Panc1 (cell line): Measurements from ENCODE around the gene C4orf51. TPM values are rescaled to one million over a fixed set of nuclear protein-coding genes. Genes with fewer than 3 reads are reported as not detected.

ENCODE experiments used
- ATAC-seq: fragments of 200-7000 bp; cut with Tn5 transposase; 2 replicates; pipeline ENCODE4 v1.9.1; 2020; ENCODE audit warnings: mild to moderate bottlenecking, moderate library complexity
- BruUV-seq: library from RNA; stranded (reverse); fragments of 400-500 nt; replicated peaks from 2 replicates; lab custom pipeline; 2021; lab: Mats Ljungman, UMichigan
- CTCF ChIA-PET: fragments of 300-600 bp; sonication (Branson Sonifier 250); formaldehyde crosslinking; loops from one replicate; lab custom pipeline; 2022; ENCODE audit warnings: antibody characterized with exemption; lab: Charles Lee
- POLR2A ChIA-PET: fragments of 300-600 bp; sonication (Branson Sonifier 250); formaldehyde crosslinking; loops from one replicate; lab custom pipeline; 2022; ENCODE audit warnings: antibody characterized with exemption; lab: Charles Lee
- DNase-seq: peaks from one replicate; pipeline ENCODE4 v3.0.0-alpha.2; 2010; ENCODE audit warnings: low read depth, low spot score
- H3K27ac ChIP-seq: 2 replicates; pipeline ENCODE4 v1.5.1; 2011; ENCODE audit warnings: mild to moderate bottlenecking, low read length, inconsistent platforms
- H3K27me3 ChIP-seq: fragments of 200-500 bp; sonication (Bioruptor generic); 2 replicates; pipeline ENCODE4 v1.6.0; 2014; ENCODE audit warnings: low read length, inconsistent platforms; ENCODE audit not compliant: control insufficient read depth, insufficient read depth
- H3K36me3 ChIP-seq: fragments of 200-500 bp; sonication (Bioruptor generic); 2 replicates; pipeline ENCODE4 v1.5.1; 2014; ENCODE audit warnings: inconsistent platforms, mild to moderate bottlenecking, low read length, moderate library complexity; ENCODE audit not compliant: control insufficient read depth, insufficient read depth
- H3K4me1 ChIP-seq: 2 replicates; pipeline ENCODE4 v1.5.1; 2011; ENCODE audit warnings: inconsistent platforms, mild to moderate bottlenecking, low read length, moderate library complexity; ENCODE audit not compliant: control insufficient read depth, insufficient read depth
- H3K4me3 ChIP-seq, 2 experiments: 2 replicates each; pipeline ENCODE4 v1.5.1; 2011 to 2012; ENCODE audit warnings: low read depth in 2 of 2, low read length in 2 of 2, mild to moderate bottlenecking in 2 of 2, inconsistent platforms in 1 of 2, moderate library complexity in 1 of 2
- H3K9me3 ChIP-seq: fragments of 200-500 bp; sonication (Bioruptor generic); 2 replicates; pipeline ENCODE4 v1.5.1; 2014; ENCODE audit warnings: low read depth, mild to moderate bottlenecking, inconsistent platforms, low read length, moderate library complexity; ENCODE audit not compliant: control insufficient read depth, insufficient read depth
- POLR2AphosphoS5 ChIP-seq: IDR thresholded peaks from 2 replicates; pipeline ENCODE4 v1.6.1; 2012; ENCODE audit warnings: mild to moderate bottlenecking, low read depth, low read length, moderate library complexity
- SIN3A ChIP-seq: IDR thresholded peaks from 2 replicates; pipeline ENCODE4 v1.6.1; 2012; ENCODE audit warnings: low read depth, mild to moderate bottlenecking, low read length, moderate library complexity, borderline replicate concordance; ENCODE audit not compliant: insufficient read depth
- TCF7L2 ChIP-seq: IDR thresholded peaks from 2 replicates; pipeline ENCODE4 v1.6.1; 2011; ENCODE audit warnings: mild to moderate bottlenecking, low read depth, low read length, inconsistent platforms
- in situ Hi-C: cut with HindIII; loops from 2 replicates; pipeline ENCODE4 v1.10.0; 2016; ENCODE audit warnings: low sequenced_read_pairs, low pct_unique_long_range_greater_than_20kb
- intact Hi-C: fragments of 100-400 bp; cut with micrococcal nuclease; formaldehyde crosslinking; loops from one replicate; pipeline ENCODE4 v1.10.0; 2022; ENCODE audit not compliant: unreplicated experiment
- total RNA-seq: library from RNA; stranded (reverse); gene quantifications from one replicate; pipeline ENCODE4 v1.2.1, GENCODE V29; 2021; ENCODE audit not compliant: unreplicated experiment
- TF ChIP-seq, protein P1 (sequence below), 2 experiments: IDR thresholded peaks; 2 replicates each; pipeline ENCODE4 v1.6.1; 2011 to 2012; ENCODE audit warnings: low read depth in 2 of 2, control low read depth in 1 of 2, low read length in 1 of 2, mild to moderate bottlenecking in 1 of 2, moderate library complexity in 1 of 2; ENCODE audit not compliant: insufficient read depth in 1 of 2
- TF ChIP-seq, protein P2 (sequence below): fragments of 450-650 bp; IDR thresholded peaks from 2 replicates; pipeline ENCODE4 v1.5.1; 2017; ENCODE audit warnings: mild to moderate bottlenecking

C4orf51 gene
- total RNA-seq, 1 experiment from 2014 or later = not detected

DNA sequence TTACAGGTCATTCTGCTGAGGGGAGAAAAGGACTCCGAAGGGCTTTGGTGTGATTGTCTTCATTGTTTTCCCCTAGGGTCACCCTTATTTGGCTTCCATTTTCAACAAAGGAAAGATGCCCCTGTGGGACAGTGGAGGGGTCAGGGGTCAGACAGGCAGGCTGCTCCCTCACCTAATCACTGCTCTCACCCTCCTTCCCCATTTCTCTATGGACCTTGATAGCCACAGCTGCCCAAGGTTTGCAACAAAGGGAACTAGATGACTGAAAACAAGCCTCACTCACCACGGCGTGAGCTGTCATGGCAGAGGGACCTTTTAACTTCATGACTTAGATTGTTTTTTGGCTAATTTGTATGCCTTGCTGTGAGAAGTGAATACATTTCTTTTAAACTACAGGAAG, 40.7 kb downstream of the C4orf51 start:
- Histone ChIP-seq H3K9me3 (no peaks in the 10 kb centered on the region), H3K4me1 (no peaks in the 10 kb centered on the region), H3K27me3 (no peaks in the 10 kb centered on the region), H3K4me3 (no peak overlapping the region), H3K36me3 (no peaks in the 10 kb centered on the region), H3K27ac (no peak overlapping the region)
- no TSS peak for BruUV-seq
- DNase-seq (no peak), ATAC-seq (no peak)
- in situ Hi-C loops = no loop called here
- ChIA-PET CTCF (no interaction called here), POLR2A (interaction anchor here (0.6 kb wide), 1 partner anchor 1392 kb away, joined by 8 read pairs; no protein-coding TSS in a partner anchor)
- intact Hi-C loops = no loop called here
- TF ChIP-seq SIN3A = no peak
- TF ChIP-seq POLR2AphosphoS5 = no peak
- TF ChIP-seq, protein P1, sequence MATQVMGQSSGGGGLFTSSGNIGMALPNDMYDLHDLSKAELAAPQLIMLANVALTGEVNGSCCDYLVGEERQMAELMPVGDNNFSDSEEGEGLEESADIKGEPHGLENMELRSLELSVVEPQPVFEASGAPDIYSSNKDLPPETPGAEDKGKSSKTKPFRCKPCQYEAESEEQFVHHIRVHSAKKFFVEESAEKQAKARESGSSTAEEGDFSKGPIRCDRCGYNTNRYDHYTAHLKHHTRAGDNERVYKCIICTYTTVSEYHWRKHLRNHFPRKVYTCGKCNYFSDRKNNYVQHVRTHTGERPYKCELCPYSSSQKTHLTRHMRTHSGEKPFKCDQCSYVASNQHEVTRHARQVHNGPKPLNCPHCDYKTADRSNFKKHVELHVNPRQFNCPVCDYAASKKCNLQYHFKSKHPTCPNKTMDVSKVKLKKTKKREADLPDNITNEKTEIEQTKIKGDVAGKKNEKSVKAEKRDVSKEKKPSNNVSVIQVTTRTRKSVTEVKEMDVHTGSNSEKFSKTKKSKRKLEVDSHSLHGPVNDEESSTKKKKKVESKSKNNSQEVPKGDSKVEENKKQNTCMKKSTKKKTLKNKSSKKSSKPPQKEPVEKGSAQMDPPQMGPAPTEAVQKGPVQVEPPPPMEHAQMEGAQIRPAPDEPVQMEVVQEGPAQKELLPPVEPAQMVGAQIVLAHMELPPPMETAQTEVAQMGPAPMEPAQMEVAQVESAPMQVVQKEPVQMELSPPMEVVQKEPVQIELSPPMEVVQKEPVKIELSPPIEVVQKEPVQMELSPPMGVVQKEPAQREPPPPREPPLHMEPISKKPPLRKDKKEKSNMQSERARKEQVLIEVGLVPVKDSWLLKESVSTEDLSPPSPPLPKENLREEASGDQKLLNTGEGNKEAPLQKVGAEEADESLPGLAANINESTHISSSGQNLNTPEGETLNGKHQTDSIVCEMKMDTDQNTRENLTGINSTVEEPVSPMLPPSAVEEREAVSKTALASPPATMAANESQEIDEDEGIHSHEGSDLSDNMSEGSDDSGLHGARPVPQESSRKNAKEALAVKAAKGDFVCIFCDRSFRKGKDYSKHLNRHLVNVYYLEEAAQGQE (IDR thresholded peaks at IDR 0.05; ENCODE audit: insufficient read depth in 1 of 2, low read depth in 2 of 2, low read length in 1 of 2) = no peak
- TF ChIP-seq, protein P2, sequence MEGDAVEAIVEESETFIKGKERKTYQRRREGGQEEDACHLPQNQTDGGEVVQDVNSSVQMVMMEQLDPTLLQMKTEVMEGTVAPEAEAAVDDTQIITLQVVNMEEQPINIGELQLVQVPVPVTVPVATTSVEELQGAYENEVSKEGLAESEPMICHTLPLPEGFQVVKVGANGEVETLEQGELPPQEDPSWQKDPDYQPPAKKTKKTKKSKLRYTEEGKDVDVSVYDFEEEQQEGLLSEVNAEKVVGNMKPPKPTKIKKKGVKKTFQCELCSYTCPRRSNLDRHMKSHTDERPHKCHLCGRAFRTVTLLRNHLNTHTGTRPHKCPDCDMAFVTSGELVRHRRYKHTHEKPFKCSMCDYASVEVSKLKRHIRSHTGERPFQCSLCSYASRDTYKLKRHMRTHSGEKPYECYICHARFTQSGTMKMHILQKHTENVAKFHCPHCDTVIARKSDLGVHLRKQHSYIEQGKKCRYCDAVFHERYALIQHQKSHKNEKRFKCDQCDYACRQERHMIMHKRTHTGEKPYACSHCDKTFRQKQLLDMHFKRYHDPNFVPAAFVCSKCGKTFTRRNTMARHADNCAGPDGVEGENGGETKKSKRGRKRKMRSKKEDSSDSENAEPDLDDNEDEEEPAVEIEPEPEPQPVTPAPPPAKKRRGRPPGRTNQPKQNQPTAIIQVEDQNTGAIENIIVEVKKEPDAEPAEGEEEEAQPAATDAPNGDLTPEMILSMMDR = no peak
- TF ChIP-seq TCF7L2 = no peak

DNA sequence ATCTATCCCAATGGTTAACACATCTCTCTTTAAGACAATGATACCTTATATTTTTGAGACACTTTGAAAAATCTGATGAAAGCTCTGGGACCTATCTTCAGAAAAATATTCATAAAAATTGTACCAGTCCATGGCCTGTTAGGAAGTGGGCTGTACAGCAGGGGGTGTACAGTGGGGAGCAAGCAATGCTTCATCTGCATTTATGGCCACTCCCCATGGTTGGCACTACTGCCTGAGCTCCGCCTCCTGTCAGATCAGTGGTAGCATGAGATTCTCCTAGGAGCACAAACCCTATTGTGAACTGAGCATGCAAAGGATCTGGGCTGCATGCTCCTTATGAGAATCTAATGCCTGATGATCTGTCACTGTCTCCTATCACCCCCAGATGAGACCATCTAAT, 42.6 kb downstream of the C4orf51 start:
- no peaks in the 10 kb centered on the region for H3K4me1 ChIP-seq
- H3K27ac ChIP-seq = no peak overlapping the region
- no peak for DNase-seq
- H3K4me3 ChIP-seq = no peak overlapping the region
- POLR2A ChIA-PET = no interaction called here
- no peaks in the 10 kb centered on the region for H3K36me3 ChIP-seq
- CTCF ChIA-PET = no interaction called here
- TF ChIP-seq, protein P1 (IDR thresholded peaks at IDR 0.05; ENCODE audit: insufficient read depth in 1 of 2, low read depth in 2 of 2, low read length in 1 of 2) = no peak
- TF ChIP-seq SIN3A (no peak), TCF7L2 (no peak), POLR2AphosphoS5 (no peak)
- TF ChIP-seq, protein P2 = no peak
- intact Hi-C loops = no loop called here
- no peaks in the 10 kb centered on the region for H3K27me3 ChIP-seq
- H3K9me3 ChIP-seq = no peaks in the 10 kb centered on the region
- no TSS peak for BruUV-seq
- in situ Hi-C loops = no loop called here
- no peak for ATAC-seq
